AG08395 (cell line): ENCODE data around the gene CCNJ.
"Not testable (repeated sequence)": the region's sequence is repeated elsewhere in the genome, so short reads cannot be mapped to it uniquely, and the experiment has no call there.

Experiments used
- DNase-seq: peaks from one replicate; pipeline ENCODE4 v3.0.0; 2012; ENCODE audit warnings: mixed read lengths, low spot score

CCNJ gene, protein sequence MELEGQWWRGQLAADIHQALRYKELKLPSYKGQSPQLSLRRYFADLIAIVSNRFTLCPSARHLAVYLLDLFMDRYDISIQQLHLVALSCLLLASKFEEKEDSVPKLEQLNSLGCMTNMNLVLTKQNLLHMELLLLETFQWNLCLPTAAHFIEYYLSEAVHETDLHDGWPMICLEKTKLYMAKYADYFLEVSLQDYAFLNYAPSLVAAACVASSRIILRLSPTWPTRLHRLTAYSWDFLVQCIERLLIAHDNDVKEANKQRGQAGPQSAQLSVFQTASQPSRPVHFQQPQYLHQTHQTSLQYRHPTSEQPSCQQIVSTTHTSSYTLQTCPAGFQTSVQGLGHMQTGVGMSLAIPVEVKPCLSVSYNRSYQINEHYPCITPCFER

DNA sequence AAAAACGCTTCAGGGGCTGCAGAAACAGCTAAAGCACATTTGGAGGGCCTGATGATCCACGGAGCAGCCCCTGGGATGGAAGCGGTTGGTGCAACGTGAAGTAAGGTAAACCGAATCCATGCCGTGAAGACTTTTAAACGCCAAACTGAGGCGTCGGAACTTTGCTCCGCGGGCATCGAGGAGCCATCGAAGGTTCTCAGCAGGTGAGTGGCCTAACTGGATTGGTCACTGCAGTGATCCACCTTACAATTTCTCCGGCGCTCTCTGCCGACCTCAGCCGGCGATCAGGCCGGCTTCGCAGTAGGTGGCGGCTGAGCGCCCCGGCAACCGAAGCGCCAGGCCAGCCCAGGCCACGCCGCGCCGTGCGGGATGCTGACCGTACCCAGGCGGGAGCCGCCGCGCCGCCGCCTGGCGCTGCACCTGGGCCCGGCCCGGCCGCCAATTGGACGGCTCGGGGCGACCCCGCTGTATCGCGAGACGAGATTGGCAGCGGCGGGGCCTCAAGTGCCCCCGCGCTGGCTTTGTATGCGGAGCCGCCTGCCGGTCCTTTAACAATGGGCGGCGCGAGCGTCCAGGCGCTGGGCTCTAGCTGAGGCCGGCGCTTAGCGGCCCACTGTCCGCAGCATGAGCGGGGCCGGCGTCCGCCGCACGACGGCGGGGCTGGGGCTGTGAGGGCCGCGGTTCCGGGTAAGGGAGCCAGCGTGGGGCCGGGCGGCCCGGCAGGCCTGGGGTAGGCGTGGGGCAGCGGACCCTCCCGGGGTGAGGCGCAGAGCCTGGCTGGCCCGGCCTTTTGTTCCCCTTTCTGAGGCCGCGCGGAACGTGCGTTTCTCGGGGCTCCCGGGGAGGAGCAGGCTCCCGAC lies at the start of gene CCNJ:
Gene CCNJ (plus strand): TSS at position 551 of the 860 bp plus-strand sequence. CDS start 811 bp downstream, outside the sequence.
- peak; percentile 98 for DNase-seq

DNA sequence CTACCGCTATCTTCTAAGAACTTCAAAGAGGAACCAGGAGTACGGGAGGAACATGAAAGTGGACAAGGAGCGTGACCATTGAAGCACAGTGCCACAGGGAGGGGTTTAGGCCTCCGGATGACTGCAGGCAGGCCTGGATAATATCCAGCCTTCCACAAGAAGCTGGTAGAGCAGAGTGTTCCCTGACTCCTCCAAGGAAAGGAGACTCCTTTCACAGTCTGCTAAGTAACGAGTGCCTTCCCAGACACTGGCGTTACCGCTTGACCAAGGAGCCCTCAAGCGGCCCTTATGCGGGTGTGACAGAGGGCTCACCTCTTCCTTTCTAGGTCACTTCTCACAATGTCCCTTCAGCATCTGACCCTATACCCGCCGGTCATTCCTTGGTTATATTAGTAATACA lies 49.0 kb upstream of the CCNJ start:
- DNase-seq, result not testable (repeated sequence)

DNA sequence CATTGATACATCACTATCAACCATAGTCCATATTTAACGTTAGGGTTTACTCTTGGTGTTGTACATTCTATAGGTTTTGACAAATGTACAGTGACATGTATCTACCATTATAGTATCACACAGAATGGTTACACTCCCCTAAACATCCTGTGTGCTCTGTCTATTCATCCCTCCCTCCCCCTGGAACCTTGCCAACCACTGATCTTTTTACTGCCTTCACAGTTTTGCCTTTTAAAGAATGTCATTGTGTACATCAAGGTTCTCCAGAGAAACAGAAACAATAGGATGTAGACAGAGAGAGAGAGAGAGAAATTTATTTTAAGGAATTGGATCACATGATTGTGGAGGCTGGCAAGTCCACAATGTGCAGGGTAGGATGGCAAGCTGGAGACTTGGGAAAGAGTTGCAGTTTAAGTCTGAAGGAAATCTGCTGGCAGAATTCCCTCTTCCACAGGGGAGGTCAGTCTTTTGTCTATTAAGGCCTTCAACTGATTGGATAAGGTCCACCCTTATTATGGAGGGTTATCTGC lies 45.1 kb upstream of the CCNJ start:
- no peak for DNase-seq

DNA sequence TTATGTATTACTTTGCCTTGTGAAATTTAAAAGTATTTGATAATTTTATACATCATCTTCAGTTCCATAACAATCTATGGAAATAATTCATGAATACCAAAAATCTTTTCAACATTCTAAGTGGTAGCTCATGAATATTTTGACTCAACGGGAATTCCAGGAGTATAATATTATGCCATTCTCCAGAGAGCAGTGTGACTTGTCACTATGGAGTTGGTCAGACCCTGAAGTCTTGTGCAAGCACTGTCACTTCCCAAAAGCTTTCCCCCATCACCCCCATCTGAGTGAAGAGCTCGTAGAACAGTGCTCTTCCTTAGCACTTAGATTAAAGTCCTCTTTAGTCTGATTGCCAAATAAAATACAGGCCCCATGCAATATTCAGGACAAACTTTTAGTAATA lies 29.4 kb upstream of the CCNJ start:
- no peak for DNase-seq

DNA sequence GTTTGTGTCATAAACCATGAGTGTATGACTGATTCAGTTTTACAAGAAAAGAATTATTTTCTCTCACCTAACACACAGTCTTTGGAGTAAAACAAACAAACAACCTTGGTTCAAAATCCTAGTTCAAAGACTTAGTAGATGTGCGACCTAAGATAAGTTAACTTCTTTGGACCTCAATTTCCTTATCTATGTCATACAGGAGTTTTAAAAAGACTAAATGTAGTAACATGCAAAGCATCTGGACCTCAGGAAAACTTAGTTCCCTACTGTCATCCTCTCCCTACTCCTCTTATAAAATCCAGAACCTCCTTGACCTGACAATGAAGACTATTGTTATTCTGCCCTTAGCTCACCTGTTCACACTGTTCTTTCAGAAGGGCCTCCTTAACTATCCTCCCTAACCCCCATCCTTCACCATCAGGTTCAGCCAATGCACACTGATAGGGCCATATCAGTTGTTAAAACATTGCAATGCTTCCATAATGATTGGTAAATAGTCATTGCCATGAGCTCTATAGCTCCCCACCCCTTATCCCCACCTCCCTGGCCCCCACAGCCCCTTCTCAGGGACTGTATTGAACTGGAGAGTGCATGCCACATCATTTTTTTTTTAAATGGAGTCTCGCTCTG lies 28.8 kb upstream of the CCNJ start:
- no peak for DNase-seq

DNA sequence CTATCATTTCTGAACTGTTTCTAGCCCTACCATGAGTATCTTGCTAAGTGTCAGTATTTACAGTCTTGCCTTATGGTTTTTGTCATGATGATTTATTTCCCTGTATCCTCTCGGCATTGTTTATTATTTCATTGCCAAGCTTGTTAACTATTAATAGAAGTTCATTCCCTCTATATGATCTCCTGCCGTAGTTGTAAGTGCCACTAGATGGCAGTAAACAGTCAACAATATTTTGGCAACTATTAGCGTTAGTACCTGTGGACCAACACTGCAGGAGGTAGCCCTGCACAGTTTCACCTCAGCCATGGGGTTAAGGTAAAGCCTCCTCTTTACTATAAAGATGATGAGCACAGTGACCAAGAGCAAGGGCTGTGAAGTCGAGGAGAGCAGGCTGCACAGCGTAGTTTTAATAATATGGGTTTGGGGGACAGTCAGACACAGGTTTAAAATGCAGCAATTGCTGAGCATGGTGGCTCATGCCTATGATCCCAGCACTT lies 26.1 kb upstream of the CCNJ start:
- DNase-seq, result peak; percentile 64

DNA sequence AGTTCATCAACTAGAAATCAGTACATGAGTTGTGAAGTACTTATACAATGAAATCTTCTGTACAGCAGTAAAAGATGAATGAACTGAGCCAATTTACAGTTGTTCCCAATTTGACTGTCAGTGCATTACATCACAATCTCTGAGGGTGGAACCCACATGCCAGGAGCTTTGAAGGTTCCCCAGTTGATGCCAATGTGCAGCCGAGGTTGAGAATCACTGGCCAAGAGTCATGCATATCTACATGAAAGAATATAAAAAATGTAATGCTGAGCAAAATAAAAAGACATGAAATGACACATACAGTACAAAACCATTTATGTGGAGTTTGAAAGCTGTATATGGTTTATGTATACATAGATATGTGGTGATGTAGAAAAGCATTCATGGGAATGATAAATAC lies 22.1 kb upstream of the CCNJ start:
- DNase-seq, result no peak

DNA sequence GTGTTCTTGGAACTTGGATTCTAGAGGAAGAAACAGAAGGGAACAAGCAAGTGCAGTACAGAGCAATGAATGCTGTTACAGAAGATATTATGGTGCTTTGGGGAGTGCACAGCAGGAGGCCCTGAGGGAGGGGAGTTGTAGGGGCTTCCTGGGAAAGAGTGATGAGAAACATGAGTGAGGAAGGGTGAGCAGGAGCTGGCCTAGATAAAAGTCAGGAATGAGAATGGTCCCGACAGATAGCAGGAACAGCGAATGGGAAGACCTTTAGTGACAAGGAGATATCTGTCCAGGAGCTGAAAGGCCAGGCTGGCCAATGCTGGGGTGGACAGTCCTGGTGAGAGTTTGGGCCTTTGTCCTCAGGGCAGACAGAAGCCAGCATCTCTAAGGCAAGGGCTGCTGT lies 20.6 kb upstream of the CCNJ start:
- DNase-seq, result no peak

DNA sequence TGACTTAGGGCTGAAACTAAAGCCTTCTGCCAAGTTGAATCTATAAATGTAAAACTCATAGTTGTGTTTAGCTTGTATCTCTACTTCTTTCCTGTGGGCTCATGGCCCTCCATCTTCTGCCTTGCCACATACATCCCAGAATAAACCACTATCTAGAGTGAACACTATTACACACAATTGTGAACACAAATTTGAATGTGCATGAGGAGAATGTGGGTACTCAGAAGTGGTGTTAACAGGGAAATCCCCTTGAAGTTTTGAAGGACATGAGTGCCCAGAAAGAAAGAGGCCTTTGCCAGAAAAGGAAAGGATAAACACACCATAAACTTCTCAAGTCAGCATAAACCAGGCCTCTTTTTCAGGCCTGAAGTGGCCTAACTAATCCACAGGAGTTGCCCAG lies 20.2 kb upstream of the CCNJ start:
- DNase-seq, result no peak

DNA sequence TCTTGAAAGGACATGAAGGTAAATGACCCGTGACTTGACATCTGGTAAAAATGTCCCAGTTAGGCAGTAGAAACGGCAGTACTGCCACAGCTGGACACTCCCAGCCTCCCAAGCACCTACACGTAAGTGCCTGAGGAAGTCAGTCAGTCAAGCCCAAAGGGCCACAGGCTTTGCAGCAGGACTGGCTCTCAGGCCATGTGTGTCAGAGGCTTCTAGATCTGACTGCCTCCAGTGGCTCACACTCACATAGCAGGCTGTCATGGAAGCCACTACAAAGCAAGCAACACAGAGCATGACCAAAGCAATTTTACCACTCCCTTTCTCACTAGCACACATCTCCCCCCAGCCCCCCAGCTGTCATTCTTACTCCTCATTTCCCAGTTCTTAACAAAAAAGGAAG lies 17.8 kb upstream of the CCNJ start:
- peak; percentile 6 for DNase-seq

DNA sequence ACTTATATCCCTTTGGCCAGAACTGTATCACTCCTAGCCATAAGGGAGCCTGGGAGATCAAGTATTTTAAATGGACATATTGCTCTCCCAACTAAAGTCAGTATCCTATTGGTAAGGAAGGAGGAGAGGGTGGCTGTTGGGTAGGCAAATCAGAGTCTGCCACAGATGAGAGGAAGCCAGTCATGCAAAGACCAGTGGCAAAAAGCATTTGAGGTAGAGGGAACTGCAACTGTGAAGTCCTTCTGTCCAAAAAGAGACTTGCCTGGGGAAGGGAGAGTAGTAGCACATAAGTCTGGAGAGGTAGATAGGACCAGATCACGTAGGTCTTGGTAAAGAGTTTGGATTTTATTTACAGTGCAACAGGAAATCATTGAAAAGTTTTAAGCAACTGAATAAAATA lies 8.8 kb upstream of the CCNJ start:
- no peak for DNase-seq

DNA sequence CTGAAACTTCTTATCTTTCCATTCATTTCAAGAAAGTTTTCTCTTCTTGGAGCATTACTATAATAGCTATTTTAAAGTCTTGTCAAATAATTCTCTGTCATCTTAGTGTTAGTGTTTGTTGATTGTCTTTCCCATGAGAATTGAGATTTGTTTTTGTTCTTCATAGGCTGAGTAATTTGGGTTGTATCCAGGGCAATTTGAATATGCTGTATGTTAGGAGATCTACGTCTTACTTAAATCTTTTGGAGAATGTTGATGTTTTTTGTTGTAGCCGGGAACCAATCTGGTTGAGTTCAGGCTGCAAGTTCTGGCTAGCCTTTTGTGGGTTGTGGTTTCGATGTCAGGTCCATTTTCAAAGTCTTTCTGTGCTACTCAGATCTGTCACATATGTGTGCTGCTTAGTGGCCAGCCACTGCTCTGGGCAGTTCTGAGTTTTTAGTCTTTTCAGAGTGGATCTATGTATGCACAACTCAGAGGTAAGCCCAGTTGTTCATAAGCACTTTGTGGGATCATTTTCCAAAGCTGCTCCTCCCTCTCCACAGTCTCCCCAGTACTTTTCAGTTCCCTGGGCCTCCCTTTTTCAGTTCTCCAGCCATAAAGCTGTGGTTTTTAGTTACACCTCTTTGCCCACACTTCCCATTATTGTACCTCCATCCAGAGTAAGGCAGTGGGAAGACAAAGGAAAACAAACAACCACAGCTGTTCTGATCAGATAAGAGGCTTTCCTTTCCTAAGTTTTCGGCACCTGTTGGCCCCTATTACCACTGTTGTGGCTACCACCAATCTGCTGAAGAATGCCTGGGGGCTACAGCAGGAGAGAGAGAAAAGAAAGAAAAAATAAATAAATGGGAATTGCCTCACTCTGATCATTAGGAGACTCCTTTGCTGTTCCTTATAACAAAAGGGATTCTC lies 4.7 kb upstream of the CCNJ start:
- no peak for DNase-seq

DNA sequence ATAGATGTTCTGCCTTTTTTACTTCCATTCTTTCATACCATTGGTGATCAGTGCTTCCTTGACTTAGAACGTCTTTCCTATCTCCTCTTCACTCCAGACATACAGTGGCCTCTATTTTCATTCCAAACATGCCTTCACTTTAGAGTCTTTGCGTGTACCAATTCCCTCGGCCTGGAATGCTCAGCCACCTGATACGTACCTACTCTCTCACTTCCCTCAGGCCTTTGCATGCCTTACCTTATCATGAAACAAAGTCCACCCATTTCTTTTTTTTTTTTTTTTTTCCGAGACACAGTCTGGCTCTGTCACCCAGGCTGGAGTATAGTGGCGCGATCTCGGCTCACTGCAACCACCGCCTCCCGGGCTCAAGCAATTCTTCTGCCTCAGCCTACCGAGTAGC lies 2.2 kb upstream of the CCNJ start:
- DNase-seq, result no peak

DNA sequence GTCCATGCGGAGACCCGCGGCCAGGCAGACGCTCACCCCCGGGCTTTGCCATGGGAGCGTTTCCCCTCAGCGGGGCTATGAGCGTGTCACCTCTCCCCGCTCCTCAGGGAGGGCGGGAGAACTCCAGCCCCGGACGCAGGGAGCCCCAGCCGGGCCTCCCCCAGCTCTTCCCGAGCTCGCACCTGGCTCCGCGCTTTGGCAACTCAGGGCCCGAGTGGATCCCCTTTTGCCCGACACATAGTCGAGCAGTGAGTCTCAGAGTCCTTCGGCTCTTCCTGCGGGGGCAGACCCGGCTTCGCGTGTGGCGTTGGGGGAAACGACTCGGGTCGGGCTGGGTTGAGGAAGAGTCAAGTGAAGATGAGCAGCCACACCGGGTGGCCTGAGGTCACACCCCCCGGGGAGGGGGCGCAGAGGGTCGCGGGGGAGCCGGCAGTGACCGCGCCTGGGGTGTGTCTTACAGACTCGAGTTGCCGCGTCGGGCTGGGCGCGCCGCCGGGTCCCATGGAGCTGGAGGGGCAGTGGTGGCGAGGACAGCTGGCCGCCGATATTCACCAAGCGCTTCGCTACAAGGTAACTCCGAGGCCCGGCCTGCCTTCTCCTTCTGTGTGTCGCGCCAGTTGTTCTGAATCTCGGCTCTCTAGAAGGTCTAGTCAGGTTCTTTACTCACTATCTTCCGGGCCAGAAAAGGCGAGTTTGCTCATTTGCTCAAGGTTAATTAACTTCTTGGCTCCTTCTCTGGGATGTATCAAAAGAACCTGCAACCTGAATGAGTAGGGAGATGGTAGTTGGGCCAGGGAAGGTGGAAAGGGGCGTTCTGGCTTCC lies 721 bp downstream of the CCNJ start:
- peak; percentile 50 for DNase-seq

DNA sequence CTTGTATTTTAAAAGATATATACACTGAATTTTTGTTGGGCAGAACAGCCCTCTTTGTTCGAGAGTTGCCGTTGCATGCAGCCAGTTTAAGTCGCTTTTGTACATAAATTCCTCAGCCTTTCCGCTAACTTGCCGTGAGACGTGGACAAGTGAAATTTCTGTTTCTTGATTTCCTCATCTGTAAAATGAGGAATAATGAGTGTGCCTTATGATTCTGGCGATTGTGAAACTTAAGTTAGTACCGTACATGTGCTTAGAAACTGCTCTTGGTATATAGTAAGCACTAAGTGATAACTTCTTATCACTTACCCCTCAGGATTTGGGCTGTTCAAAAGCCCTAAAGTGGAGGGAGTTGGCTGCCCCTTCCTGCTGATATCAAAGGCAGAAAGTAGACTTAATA lies 1.4 kb downstream of the CCNJ start:
- no peak for DNase-seq

DNA sequence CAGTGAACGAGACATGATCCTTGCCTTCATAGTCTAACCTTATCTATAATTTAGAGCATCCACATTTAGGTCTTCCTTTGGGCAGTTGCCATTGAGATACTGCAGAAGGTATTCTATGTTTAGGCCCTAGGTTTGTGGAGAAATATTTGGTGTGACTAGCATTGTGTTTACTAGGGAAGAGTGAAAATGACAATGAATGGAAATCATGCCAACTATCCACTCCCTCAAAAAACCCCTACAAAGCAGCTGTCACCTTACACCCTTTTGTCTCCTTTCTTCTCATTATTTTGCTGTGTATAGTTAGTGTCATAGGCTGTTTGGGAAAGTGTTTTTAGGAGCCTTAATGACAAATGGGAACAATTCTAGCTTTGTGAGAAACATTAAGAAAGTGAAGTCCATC lies 3.2 kb downstream of the CCNJ start:
- no peak for DNase-seq

DNA sequence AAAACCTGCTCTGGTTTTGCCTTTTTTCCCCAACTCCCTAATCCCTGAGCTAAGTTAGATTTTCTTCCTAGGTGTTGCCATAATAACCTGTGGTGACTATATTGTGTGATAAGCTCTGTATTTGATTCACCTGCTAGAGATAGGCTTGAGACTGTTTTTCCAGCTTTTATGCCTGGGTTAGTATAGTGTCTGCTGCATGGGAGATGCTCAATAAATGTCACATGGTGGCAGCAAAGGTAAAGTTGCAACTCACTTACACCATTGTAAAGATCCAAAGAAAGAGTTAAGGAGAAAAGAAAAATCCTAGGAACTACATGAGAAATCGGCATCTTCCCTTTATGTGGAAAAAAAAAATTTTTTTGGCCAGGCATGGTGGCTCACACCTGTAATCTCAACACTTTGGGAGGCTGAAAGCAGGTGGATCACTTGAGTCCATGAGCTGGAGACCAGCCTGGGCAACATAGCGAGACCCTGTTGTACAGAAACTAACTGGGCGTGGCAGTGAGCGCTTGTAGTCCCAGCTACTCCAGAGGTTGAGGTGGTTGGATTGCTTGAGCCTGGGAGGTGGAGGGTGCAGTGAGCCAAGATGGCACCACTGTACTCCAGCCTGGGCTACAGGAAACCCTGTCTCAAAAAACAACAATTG lies 3.7 kb downstream of the CCNJ start:
- no peak for DNase-seq

DNA sequence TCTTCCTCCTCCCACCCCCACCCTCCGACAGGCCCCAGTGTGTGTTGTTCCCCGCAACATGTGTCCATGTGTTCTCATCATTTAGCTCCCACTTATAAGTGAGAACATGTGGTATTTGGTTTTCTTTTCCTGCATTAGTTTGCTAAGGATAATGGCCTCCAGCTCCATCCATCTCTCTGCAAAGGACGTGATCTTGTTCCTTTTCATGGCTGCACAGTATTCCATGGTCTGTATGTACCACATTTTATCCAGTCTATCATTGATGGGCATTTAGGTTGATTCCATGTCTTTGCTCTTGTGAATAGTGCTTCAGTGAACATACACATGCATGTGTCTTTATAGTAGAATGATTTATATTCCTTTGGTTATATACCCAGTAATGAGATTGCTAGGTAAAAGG lies 4.5 kb downstream of the CCNJ start:
- not testable (repeated sequence) for DNase-seq

DNA sequence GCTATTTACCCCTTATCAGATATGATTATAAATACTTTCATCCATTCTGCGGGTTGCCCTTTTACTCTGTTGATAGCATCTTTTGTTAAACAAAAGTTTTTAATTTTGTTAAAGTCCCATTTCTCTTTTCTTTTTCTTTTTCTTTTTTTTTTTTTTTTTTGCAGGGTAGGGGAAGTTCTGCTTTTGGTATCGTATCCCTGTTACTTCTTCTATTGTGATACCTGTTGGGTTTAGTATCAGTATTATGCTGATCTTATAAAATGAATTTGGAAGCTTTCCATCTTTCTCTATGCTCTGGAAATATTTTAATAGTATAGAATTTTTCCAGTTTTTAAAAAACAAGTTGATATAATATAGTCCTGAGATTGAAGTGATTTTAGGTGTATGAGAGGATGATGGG lies 6.0 kb downstream of the CCNJ start:
- DNase-seq, result no peak

DNA sequence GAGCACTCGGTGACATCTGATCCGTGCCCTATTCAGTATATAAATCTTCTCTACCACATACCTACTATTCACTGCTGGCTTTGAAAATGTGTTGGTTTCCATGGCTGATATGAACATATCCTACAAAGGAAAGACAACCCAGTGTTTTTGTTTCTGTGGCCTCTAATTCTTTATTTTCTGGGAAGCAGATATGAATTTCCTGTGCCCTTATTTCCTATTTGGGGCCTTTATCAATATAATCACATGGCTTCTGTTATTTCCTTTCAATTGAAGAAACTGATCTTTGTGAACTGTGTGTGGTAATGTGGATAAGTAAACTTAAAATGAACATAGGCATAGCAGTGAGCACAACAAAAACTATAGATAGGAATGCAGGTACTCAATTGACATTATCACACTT lies 10.6 kb downstream of the CCNJ start:
- no peak for DNase-seq
